SK-N-SH treated with all-trans-retinoic acid at 6 μM for 48 hours (cell line): Measurements from ENCODE around the gene FXR2.

Experiments
- ARNTL ChIP-seq: fragments of 450-650 bp; formaldehyde crosslinking; IDR thresholded peaks from 2 replicates; pipeline ENCODE4 v1.5.0; 2020; ENCODE audit warnings: low read depth, mild to moderate bottlenecking, moderate library complexity, borderline replicate concordance
- ISL1 ChIP-seq: fragments of 250-450 bp; sonication (Bioruptor Pico); IDR thresholded peaks from 2 replicates; pipeline ENCODE4 v2.1.2; 2022; ENCODE audit warnings: mild to moderate bottlenecking, moderate library complexity
- RARB ChIP-seq: fragments of 250-450 bp; sonication (Bioruptor Pico); IDR thresholded peaks from 2 replicates; pipeline ENCODE4 v1.8.0; 2021; ENCODE audit warnings: mild to moderate bottlenecking, moderate library complexity
- SNAI2 ChIP-seq: fragments of 250-450 bp; sonication (Bioruptor Pico); IDR thresholded peaks from 2 replicates; pipeline ENCODE4 v1.5.0; 2020; ENCODE audit warnings: mild to moderate bottlenecking, moderate library complexity
- TOX ChIP-seq: fragments of 250-450 bp; sonication (Bioruptor Pico); IDR thresholded peaks from 2 replicates; pipeline ENCODE4 v1.8.0; 2021; ENCODE audit warnings: mild to moderate bottlenecking, moderate library complexity, borderline replicate concordance
- ZC3H10 ChIP-seq: fragments of 250-450 bp; sonication (Bioruptor Pico); IDR thresholded peaks from 2 replicates; pipeline ENCODE4 v1.5.1; 2021; ENCODE audit warnings: mild to moderate bottlenecking, moderate library complexity
- ZFP3 ChIP-seq: fragments of 250-450 bp; sonication (Bioruptor Pico); IDR thresholded peaks from 2 replicates; pipeline ENCODE4 v1.5.0; 2020; ENCODE audit warnings: mild to moderate bottlenecking, moderate library complexity
- ZNF8 ChIP-seq: fragments of 450-650 bp; formaldehyde crosslinking; IDR thresholded peaks from 2 replicates; pipeline ENCODE4 v1.5.0; 2020; ENCODE audit warnings: mild to moderate bottlenecking, moderate library complexity
- TF ChIP-seq, protein P1 (sequence below): fragments of 250-450 bp; sonication (Bioruptor Pico); IDR thresholded peaks from 2 replicates; pipeline ENCODE4 v1.5.1; 2020; ENCODE audit warnings: low read depth, mild to moderate bottlenecking, moderate library complexity
- TF ChIP-seq, protein P2 (sequence below): fragments of 250-450 bp; sonication (Bioruptor Pico); IDR thresholded peaks from 2 replicates; pipeline ENCODE4 v1.8.0; 2020; ENCODE audit warnings: mild to moderate bottlenecking, moderate library complexity, borderline replicate concordance

- TF ChIP-seq TOX (CRISPR knock-in tag) = no peak
- TF ChIP-seq ZC3H10 (CRISPR knock-in tag) = no peak
- TF ChIP-seq, protein P1, sequence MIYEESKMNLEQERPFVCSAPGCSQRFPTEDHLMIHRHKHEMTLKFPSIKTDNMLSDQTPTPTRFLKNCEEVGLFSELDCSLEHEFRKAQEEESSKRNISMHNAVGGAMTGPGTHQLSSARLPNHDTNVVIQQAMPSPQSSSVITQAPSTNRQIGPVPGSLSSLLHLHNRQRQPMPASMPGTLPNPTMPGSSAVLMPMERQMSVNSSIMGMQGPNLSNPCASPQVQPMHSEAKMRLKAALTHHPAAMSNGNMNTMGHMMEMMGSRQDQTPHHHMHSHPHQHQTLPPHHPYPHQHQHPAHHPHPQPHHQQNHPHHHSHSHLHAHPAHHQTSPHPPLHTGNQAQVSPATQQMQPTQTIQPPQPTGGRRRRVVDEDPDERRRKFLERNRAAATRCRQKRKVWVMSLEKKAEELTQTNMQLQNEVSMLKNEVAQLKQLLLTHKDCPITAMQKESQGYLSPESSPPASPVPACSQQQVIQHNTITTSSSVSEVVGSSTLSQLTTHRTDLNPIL (CRISPR knock-in tag) = no peak
- no peak for TF ChIP-seq ISL1 (CRISPR knock-in tag)
- TF ChIP-seq RARB (CRISPR knock-in tag) = no peak
- no peak for TF ChIP-seq SNAI2 (CRISPR knock-in tag)
- TF ChIP-seq, protein P2, sequence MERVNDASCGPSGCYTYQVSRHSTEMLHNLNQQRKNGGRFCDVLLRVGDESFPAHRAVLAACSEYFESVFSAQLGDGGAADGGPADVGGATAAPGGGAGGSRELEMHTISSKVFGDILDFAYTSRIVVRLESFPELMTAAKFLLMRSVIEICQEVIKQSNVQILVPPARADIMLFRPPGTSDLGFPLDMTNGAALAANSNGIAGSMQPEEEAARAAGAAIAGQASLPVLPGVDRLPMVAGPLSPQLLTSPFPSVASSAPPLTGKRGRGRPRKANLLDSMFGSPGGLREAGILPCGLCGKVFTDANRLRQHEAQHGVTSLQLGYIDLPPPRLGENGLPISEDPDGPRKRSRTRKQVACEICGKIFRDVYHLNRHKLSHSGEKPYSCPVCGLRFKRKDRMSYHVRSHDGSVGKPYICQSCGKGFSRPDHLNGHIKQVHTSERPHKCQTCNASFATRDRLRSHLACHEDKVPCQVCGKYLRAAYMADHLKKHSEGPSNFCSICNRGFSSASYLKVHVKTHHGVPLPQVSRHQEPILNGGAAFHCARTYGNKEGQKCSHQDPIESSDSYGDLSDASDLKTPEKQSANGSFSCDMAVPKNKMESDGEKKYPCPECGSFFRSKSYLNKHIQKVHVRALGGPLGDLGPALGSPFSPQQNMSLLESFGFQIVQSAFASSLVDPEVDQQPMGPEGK (CRISPR knock-in tag) = no peak
- no peak for TF ChIP-seq ZFP3
- TF ChIP-seq ZNF8 (CRISPR knock-in tag) = no peak
- no peak for TF ChIP-seq ARNTL (CRISPR knock-in tag)
Measured at GRCh38 chr17:7591596-7591995, 23.1 kb downstream of the FXR2 start.
